SK-N-SH (cell line): ENCODE data around the gene DSC3. TPM values are rescaled to one million over a fixed set of nuclear protein-coding genes. Genes with fewer than 3 reads are reported as not detected.

Experiments
- CTCF ChIA-PET: fragments of 300-600, 350-600 bp; formaldehyde crosslinking; extraction: SDS; loops from one replicate; lab custom pipeline; 2021; lab: Yijun Ruan, JAX
- POLR2A ChIA-PET: fragments of 350-600 bp; sonication (Branson Sonifier 250); formaldehyde crosslinking; extraction: SDS; loops from one replicate; lab custom pipeline; 2020; ENCODE audit warnings: antibody characterized with exemption, inconsistent platforms; lab: Yijun Ruan, JAX
- DNase-seq: peaks from one replicate; pipeline ENCODE4 v3.0.0; 2012
- H2AFZ ChIP-seq: fragments of 200-600 bp; sonication (generic); 2 replicates; pipeline ENCODE4 v1.8.1; 2016; ENCODE audit warnings: antibody characterized with exemption, mild to moderate bottlenecking, low read depth
- H3F3A ChIP-seq: fragments of 200-600 bp; sonication (generic); replicated peaks from 2 replicates; pipeline ENCODE3; 2016; ENCODE audit warnings: antibody characterized with exemption, mild to moderate bottlenecking; ENCODE audit not compliant: insufficient read depth
- H3K27ac ChIP-seq, 2 experiments: fragments of 200-500 bp in 1 of 2; fragments of 200-600 bp in 1 of 2; sonication (Bioruptor generic) in 1 of 2; sonication (generic), shearing (Covaris generic) in 1 of 2; 2 replicates each; pipeline versions ENCODE4 v1.5.1 to v1.6.1; 2014 to 2016; ENCODE audit warnings: low read depth in 2 of 2, inconsistent platforms in 1 of 2, low read length in 1 of 2, mild to moderate bottlenecking in 1 of 2, mixed read lengths in 1 of 2
- H3K27me3 ChIP-seq: fragments of 200-600 bp; sonication (generic), shearing (Covaris generic); 2 replicates; pipeline ENCODE4 v1.6.1; 2016; ENCODE audit warnings: mixed run types; ENCODE audit not compliant: insufficient read depth
- H3K36me3 ChIP-seq, 2 experiments: fragments of 200-500 bp in 1 of 2; fragments of 200-600 bp in 1 of 2; sonication (Bioruptor generic) in 1 of 2; sonication (generic) in 1 of 2; replicated peaks in 1 of 2; 2 replicates each; pipeline versions ENCODE3 to v1.5.1; 2014 to 2016; ENCODE audit warnings: low read length in 1 of 2, mild to moderate bottlenecking in 1 of 2; ENCODE audit not compliant: insufficient read depth in 2 of 2, control insufficient read depth in 1 of 2
- H3K4me1 ChIP-seq, 2 experiments: fragments of 200-500 bp in 1 of 2; fragments of 200-600 bp in 1 of 2; sonication (Bioruptor generic) in 1 of 2; sonication (generic), shearing (Covaris generic) in 1 of 2; 2 replicates each; pipeline versions ENCODE4 v1.5.1 to v1.6.1; 2014 to 2016; ENCODE audit warnings: low read depth in 1 of 2, low read length in 1 of 2, mixed run types in 1 of 2; ENCODE audit not compliant: insufficient read depth in 2 of 2, control insufficient read depth in 1 of 2
- H3K4me2 ChIP-seq: fragments of 200-600 bp; sonication (generic), shearing (Covaris generic); 2 replicates; pipeline ENCODE4 v1.6.1; 2017; ENCODE audit warnings: mixed run types
- H3K4me3 ChIP-seq, 2 experiments: fragments of 200-500 bp in 1 of 2; fragments of 200-600 bp in 1 of 2; sonication (Bioruptor generic) in 1 of 2; sonication (generic), shearing (Covaris generic) in 1 of 2; 2 replicates each; pipeline versions ENCODE4 v1.5.1 to v1.8.1; 2014 to 2016; ENCODE audit warnings: low read depth in 2 of 2, inconsistent platforms in 1 of 2, low read length in 1 of 2, mild to moderate bottlenecking in 1 of 2, mixed read lengths in 1 of 2, moderate library complexity in 1 of 2
- H3K79me2 ChIP-seq: fragments of 200-600 bp; sonication (generic); 2 replicates; pipeline ENCODE4 v1.8.1; 2017; ENCODE audit warnings: mild to moderate bottlenecking; ENCODE audit not compliant: insufficient read depth
- H3K9ac ChIP-seq: fragments of 200-600 bp; sonication (generic); 2 replicates; pipeline ENCODE4 v1.6.1; 2017; ENCODE audit warnings: mixed run types
- H3K9me2 ChIP-seq: fragments of 200-600 bp; sonication (generic); 2 replicates; pipeline ENCODE4 v1.6.1; 2017; ENCODE audit warnings: mixed run types
- H3K9me3 ChIP-seq: fragments of 200-600 bp; sonication (generic); 2 replicates; pipeline ENCODE4 v1.6.1; 2017; ENCODE audit warnings: mixed run types, mild to moderate bottlenecking, moderate library complexity
- H4K20me1 ChIP-seq: fragments of 200-600 bp; sonication (generic); 2 replicates; pipeline ENCODE4 v1.6.1; 2017; ENCODE audit warnings: mild to moderate bottlenecking, mixed run types; ENCODE audit not compliant: insufficient read depth
- ELF1 ChIP-seq: IDR thresholded peaks from 2 replicates; pipeline ENCODE4 v1.4.0; 2012
- FOSL2 ChIP-seq: IDR thresholded peaks from 2 replicates; pipeline ENCODE4 v1.4.0; 2012; ENCODE audit warnings: low read depth, mild to moderate bottlenecking, moderate library complexity, borderline replicate concordance
- JUND ChIP-seq: IDR thresholded peaks from 2 replicates; pipeline ENCODE4 v1.4.0; 2012
- MEF2A ChIP-seq: IDR thresholded peaks from 2 replicates; pipeline ENCODE4 v1.4.0; 2012; ENCODE audit warnings: low read depth, borderline replicate concordance
- RFX5 ChIP-seq: IDR thresholded peaks from 2 replicates; pipeline ENCODE4 v1.6.1; 2012; ENCODE audit warnings: mild to moderate bottlenecking, improper control_type of control experiment, low read length
- RXRA ChIP-seq: IDR thresholded peaks from 2 replicates; pipeline ENCODE4 v1.4.0; 2012; ENCODE audit warnings: low read depth, mild to moderate bottlenecking, borderline replicate concordance
- SIN3A ChIP-seq: IDR thresholded peaks from 2 replicates; pipeline ENCODE4 v1.6.1; 2012; ENCODE audit warnings: low read depth, mild to moderate bottlenecking, low read length, moderate library complexity, borderline replicate concordance
- SMC3 ChIP-seq: IDR thresholded peaks from 2 replicates; pipeline ENCODE4 v1.6.1; 2012; ENCODE audit warnings: low read depth, low read length, improper control_type of control experiment
- TCF12 ChIP-seq: IDR thresholded peaks from 2 replicates; pipeline ENCODE4 v1.4.0; 2012
- YY1 ChIP-seq: IDR thresholded peaks from 2 replicates; pipeline ENCODE4 v1.4.0; 2012; ENCODE audit warnings: low read depth, mild to moderate bottlenecking
- WGBS: methylation state at CpG from one replicate; pipeline ENCODE4 v1.1.6; 2017; ENCODE audit warnings: low lambda C conversion rate; 5-methylcytosine and 5-hydroxymethylcytosine counted together
- polyA plus RNA-seq, 3 experiments: library from polyadenylated mRNA; depleted of rRNA; stranded (reverse); fragments of >200 nt; gene quantifications; 2 replicates each; pipeline ENCODE4 v1.2.3, GENCODE V29; 2012
- TF ChIP-seq, protein P1 (sequence below): fragments of 200-600 bp; sonication (generic); IDR thresholded peaks from 2 replicates; pipeline ENCODE4 v1.6.1; 2017; ENCODE audit warnings: antibody characterized with exemption, mild to moderate bottlenecking, moderate library complexity
- TF ChIP-seq, protein P2 (sequence below): IDR thresholded peaks from 2 replicates; pipeline ENCODE4 v1.4.0; 2012; ENCODE audit warnings: low read depth, borderline replicate concordance
- TF ChIP-seq, protein P3 (sequence below): IDR thresholded peaks from 2 replicates; pipeline ENCODE4 v1.6.1; 2012; ENCODE audit warnings: mild to moderate bottlenecking, low read depth, low read length, moderate library complexity
- TF ChIP-seq, protein P4 (sequence below): IDR thresholded peaks from 2 replicates; pipeline ENCODE4 v1.4.0; 2012; ENCODE audit warnings: low read depth

The DSC3 gene
- polyA plus RNA-seq, 1 of the 3 experiments (the other 2 are of a cell fraction), result not detected

DNA sequence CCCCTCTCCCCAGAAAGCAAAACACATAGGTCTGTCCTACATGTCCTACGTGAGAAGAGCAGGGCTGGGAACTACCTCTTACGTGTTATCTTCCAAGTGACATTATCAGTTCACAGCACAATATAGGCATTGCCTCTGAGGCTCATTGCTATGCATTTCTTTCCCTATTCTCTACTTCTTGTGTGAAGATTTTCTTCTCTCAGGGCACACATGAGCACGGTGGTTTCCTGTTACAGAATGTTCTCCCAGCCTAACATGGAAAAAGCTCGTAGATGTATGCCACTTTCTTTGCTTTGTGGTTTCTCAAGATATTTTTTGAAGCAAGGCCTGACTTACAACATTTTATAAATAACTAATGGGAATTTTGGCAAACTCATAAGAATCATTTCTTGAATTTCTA is 19.4 kb upstream of the DSC3 start:
- DNase-seq, result no peak
- H3K79me2 ChIP-seq, result no peaks in the 10 kb centered on the region
- no peak overlapping the region for H3K4me2 ChIP-seq
- CTCF ChIA-PET, result no interaction called here
- no peaks in the 10 kb centered on the region for H3K9me3 ChIP-seq
- POLR2A ChIA-PET, result no interaction called here
- no peak overlapping the region for H3K9ac ChIP-seq
- no peaks in the 10 kb centered on the region for H3K4me1 ChIP-seq
- H3K27ac ChIP-seq, result no peak overlapping the region
- no peaks in the 10 kb centered on the region for H3F3A ChIP-seq
- H4K20me1 ChIP-seq, result no peaks in the 10 kb centered on the region
- WGBS, result 3% methylated on average over 4 of the region's 4 CpGs
- no peaks in the 10 kb centered on the region for H3K9me2 ChIP-seq
- H3K4me3 ChIP-seq, result no peak overlapping the region
- TF ChIP-seq SMC3, result no peak
- no peak for TF ChIP-seq MEF2A
- TF ChIP-seq, protein P1, sequence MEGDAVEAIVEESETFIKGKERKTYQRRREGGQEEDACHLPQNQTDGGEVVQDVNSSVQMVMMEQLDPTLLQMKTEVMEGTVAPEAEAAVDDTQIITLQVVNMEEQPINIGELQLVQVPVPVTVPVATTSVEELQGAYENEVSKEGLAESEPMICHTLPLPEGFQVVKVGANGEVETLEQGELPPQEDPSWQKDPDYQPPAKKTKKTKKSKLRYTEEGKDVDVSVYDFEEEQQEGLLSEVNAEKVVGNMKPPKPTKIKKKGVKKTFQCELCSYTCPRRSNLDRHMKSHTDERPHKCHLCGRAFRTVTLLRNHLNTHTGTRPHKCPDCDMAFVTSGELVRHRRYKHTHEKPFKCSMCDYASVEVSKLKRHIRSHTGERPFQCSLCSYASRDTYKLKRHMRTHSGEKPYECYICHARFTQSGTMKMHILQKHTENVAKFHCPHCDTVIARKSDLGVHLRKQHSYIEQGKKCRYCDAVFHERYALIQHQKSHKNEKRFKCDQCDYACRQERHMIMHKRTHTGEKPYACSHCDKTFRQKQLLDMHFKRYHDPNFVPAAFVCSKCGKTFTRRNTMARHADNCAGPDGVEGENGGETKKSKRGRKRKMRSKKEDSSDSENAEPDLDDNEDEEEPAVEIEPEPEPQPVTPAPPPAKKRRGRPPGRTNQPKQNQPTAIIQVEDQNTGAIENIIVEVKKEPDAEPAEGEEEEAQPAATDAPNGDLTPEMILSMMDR, result no peak
- no peak for TF ChIP-seq SIN3A
- TF ChIP-seq, protein P2, sequence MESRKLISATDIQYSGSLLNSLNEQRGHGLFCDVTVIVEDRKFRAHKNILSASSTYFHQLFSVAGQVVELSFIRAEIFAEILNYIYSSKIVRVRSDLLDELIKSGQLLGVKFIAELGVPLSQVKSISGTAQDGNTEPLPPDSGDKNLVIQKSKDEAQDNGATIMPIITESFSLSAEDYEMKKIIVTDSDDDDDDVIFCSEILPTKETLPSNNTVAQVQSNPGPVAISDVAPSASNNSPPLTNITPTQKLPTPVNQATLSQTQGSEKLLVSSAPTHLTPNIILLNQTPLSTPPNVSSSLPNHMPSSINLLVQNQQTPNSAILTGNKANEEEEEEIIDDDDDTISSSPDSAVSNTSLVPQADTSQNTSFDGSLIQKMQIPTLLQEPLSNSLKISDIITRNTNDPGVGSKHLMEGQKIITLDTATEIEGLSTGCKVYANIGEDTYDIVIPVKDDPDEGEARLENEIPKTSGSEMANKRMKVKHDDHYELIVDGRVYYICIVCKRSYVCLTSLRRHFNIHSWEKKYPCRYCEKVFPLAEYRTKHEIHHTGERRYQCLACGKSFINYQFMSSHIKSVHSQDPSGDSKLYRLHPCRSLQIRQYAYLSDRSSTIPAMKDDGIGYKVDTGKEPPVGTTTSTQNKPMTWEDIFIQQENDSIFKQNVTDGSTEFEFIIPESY, result no peak
- no peak for TF ChIP-seq FOSL2
- TF ChIP-seq RFX5, result no peak
- TF ChIP-seq TCF12, result no peak
- no peak for TF ChIP-seq RXRA
- TF ChIP-seq, protein P3, sequence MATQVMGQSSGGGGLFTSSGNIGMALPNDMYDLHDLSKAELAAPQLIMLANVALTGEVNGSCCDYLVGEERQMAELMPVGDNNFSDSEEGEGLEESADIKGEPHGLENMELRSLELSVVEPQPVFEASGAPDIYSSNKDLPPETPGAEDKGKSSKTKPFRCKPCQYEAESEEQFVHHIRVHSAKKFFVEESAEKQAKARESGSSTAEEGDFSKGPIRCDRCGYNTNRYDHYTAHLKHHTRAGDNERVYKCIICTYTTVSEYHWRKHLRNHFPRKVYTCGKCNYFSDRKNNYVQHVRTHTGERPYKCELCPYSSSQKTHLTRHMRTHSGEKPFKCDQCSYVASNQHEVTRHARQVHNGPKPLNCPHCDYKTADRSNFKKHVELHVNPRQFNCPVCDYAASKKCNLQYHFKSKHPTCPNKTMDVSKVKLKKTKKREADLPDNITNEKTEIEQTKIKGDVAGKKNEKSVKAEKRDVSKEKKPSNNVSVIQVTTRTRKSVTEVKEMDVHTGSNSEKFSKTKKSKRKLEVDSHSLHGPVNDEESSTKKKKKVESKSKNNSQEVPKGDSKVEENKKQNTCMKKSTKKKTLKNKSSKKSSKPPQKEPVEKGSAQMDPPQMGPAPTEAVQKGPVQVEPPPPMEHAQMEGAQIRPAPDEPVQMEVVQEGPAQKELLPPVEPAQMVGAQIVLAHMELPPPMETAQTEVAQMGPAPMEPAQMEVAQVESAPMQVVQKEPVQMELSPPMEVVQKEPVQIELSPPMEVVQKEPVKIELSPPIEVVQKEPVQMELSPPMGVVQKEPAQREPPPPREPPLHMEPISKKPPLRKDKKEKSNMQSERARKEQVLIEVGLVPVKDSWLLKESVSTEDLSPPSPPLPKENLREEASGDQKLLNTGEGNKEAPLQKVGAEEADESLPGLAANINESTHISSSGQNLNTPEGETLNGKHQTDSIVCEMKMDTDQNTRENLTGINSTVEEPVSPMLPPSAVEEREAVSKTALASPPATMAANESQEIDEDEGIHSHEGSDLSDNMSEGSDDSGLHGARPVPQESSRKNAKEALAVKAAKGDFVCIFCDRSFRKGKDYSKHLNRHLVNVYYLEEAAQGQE, result no peak
- TF ChIP-seq ELF1, result no peak
- TF ChIP-seq YY1, result no peak
- TF ChIP-seq JUND, result no peak
- TF ChIP-seq, protein P4, sequence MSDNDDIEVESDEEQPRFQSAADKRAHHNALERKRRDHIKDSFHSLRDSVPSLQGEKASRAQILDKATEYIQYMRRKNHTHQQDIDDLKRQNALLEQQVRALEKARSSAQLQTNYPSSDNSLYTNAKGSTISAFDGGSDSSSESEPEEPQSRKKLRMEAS, result no peak
- H3K27me3 ChIP-seq, result no peaks in the 10 kb centered on the region
- no peaks in the 10 kb centered on the region for H3K36me3 ChIP-seq
- no peak overlapping the region for H2AFZ ChIP-seq
